GM12878 (cell line): ENCODE results near the gene CDKL5.

ENCODE experiments used
- CEBPB ChIP-seq, 2 experiments: fragments of 150-350 bp in 1 of 2; IDR thresholded peaks; 2 replicates each; pipeline ENCODE4 v1.6.1; 2012 to 2014; ENCODE audit warnings: low read depth in 2 of 2, low read length in 2 of 2, borderline replicate concordance in 1 of 2, inconsistent platforms in 1 of 2
- CREB1 ChIP-seq: IDR thresholded peaks from 2 replicates; pipeline ENCODE4 v1.6.1; 2012; ENCODE audit warnings: low read depth, mild to moderate bottlenecking, inconsistent platforms
- EZH2 ChIP-seq: IDR thresholded peaks from 2 replicates; pipeline ENCODE4 v1.6.1; 2012; ENCODE audit warnings: low read depth, mild to moderate bottlenecking, control low read depth, inconsistent platforms, low read length, borderline replicate concordance; ENCODE audit not compliant: control insufficient read depth

DNA sequence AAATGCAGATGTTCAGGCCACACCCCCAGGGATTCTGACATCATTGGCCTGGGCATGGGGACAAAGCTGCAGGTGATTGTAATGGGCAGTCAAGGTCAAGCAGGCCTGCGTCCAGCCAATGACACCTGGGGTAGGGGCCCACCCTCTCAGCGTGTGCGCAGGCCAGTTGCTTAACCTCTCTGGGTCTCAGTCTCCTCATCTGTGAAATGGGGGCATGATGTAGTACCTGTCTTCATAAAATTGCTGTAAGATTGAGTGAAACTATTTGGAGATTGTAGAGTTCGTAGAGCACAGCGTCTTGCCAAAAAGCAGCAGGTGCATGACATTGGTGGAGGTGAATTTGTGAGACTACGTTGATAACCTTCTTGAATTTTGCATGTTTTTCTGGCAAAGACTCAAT is 225.3 kb downstream of the CDKL5 start:
- TF ChIP-seq EZH2 (no peak), CEBPB (IDR thresholded peaks at IDR 0.05; ENCODE audit: borderline replicate concordance in 1 of 2, low read depth in 2 of 2, low read length in 2 of 2) (no peak), CREB1 (no peak)
